Neuronal stem cell (in vitro differentiated cells): ENCODE measurements around the gene LIG3.

Experiments used
- DNase-seq: peaks from one replicate; pipeline ENCODE4 v3.0.0-alpha.2; 2013; ENCODE audit warnings: low spot score
- H2AFZ ChIP-seq: one replicate; pipeline ENCODE4 v1.6.1; 2013; ENCODE audit warnings: mild to moderate bottlenecking, low read length, inconsistent platforms
- H2AK5ac ChIP-seq: 2 replicates; pipeline ENCODE4 v1.6.1; 2013; ENCODE audit warnings: low read depth, mild to moderate bottlenecking, inconsistent platforms, low read length, moderate library complexity, mixed read lengths
- H2BK120ac ChIP-seq: 2 replicates; pipeline ENCODE4 v1.6.1; 2013; ENCODE audit warnings: low read depth, mild to moderate bottlenecking, inconsistent platforms, low read length, moderate library complexity, mixed read lengths
- H2BK12ac ChIP-seq: one replicate; pipeline ENCODE4 v1.6.1; 2013; ENCODE audit warnings: low read length, inconsistent platforms
- H2BK15ac ChIP-seq: 2 replicates; pipeline ENCODE4 v1.6.1; 2013; ENCODE audit warnings: mild to moderate bottlenecking, low read length, inconsistent platforms, mixed read lengths
- H2BK5ac ChIP-seq: one replicate; pipeline ENCODE4 v1.6.1; 2013; ENCODE audit warnings: inconsistent platforms, mild to moderate bottlenecking, low read length, moderate library complexity
- H3K14ac ChIP-seq: one replicate; pipeline ENCODE4 v1.6.1; 2013; ENCODE audit warnings: low read length, inconsistent platforms
- H3K18ac ChIP-seq: 2 replicates; pipeline ENCODE4 v1.6.1; 2013; ENCODE audit warnings: low read length, inconsistent platforms
- H3K23ac ChIP-seq: 2 replicates; pipeline ENCODE4 v1.6.1; 2013; ENCODE audit warnings: low read depth, mild to moderate bottlenecking, mixed read lengths, low read length, inconsistent platforms; ENCODE audit not compliant: poor library complexity
- H3K27ac ChIP-seq: replicated peaks from 3 replicates; pipeline ENCODE4 v1.5.1; 2013; ENCODE audit warnings: low read length, inconsistent platforms
- H3K27me3 ChIP-seq, 3 experiments: 2 replicates each; pipeline ENCODE4 v1.6.1; 2013; ENCODE audit warnings: low read length in 3 of 3, mild to moderate bottlenecking in 2 of 3, inconsistent platforms in 1 of 3, low read depth in 1 of 3, mixed read lengths in 1 of 3, moderate library complexity in 1 of 3; ENCODE audit not compliant: control insufficient read depth in 3 of 3, insufficient read depth in 3 of 3
- H3K36me3 ChIP-seq, 2 donors: replicated peaks in 1 of 2; 2 replicates each; pipeline ENCODE4 v1.6.1; 2013; ENCODE audit warnings: low read length in 2 of 2; ENCODE audit not compliant: control insufficient read depth in 2 of 2, insufficient read depth in 2 of 2
- H3K4ac ChIP-seq: 2 replicates; pipeline ENCODE4 v1.6.1; 2013; ENCODE audit warnings: inconsistent platforms, mild to moderate bottlenecking, low read length, moderate library complexity
- H3K4me1 ChIP-seq, 2 donors: 1 replicate in 1 of 2; 2 replicates in 1 of 2; pipeline ENCODE4 v1.6.1; 2013; ENCODE audit warnings: low read length in 2 of 2, low read depth in 1 of 2; ENCODE audit not compliant: control insufficient read depth in 2 of 2, insufficient read depth in 1 of 2
- H3K4me2 ChIP-seq: one replicate; pipeline ENCODE4 v1.6.1; 2013; ENCODE audit warnings: mild to moderate bottlenecking, low read length, inconsistent platforms; ENCODE audit not compliant: insufficient read depth, poor library complexity, severe bottlenecking
- H3K4me3 ChIP-seq, 2 donors: 2 replicates each; pipeline ENCODE4 v1.5.1; 2013; ENCODE audit warnings: low read length in 2 of 2, mild to moderate bottlenecking in 2 of 2, inconsistent platforms in 1 of 2, moderate library complexity in 1 of 2
- H3K79me1 ChIP-seq: one replicate; pipeline ENCODE4 v1.6.1; 2013; ENCODE audit warnings: low read depth, mild to moderate bottlenecking, inconsistent platforms, low read length, moderate library complexity
- H3K9ac ChIP-seq: one replicate; pipeline ENCODE4 v1.6.1; 2013; ENCODE audit warnings: mild to moderate bottlenecking, low read depth, low read length, inconsistent platforms; ENCODE audit not compliant: poor library complexity
- H3K9me3 ChIP-seq, 2 donors: replicated peaks in 1 of 2; 2 replicates each; pipeline versions ENCODE3 to v1.6.1; 2013; ENCODE audit warnings: low read length in 2 of 2, mild to moderate bottlenecking in 2 of 2, inconsistent platforms in 1 of 2, low read depth in 1 of 2, mixed read lengths in 1 of 2, moderate library complexity in 1 of 2; ENCODE audit not compliant: control insufficient read depth in 2 of 2, insufficient read depth in 1 of 2
- H4K8ac ChIP-seq: one replicate; pipeline ENCODE4 v1.6.1; 2013; ENCODE audit warnings: low read depth, mild to moderate bottlenecking, inconsistent platforms, low read length, moderate library complexity
- H4K91ac ChIP-seq: one replicate; pipeline ENCODE4 v1.6.1; 2013; ENCODE audit warnings: low read length, low read depth, mild to moderate bottlenecking, inconsistent platforms; ENCODE audit not compliant: poor library complexity
- WGBS, 2 donors: extraction: QIAGEN DNeasy Blood & Tissue Kit; methylation state at CpG; one replicate each; pipeline ENCODE4 v1.1.7; 2013; ENCODE audit warnings: missing lambda C conversion rate in 2 of 2, mixed read lengths in 1 of 2; ENCODE audit not compliant: insufficient read length in 2 of 2, insufficient replicate concordance in 1 of 2; ENCODE audit errors: extremely low coverage in 2 of 2; 5-methylcytosine and 5-hydroxymethylcytosine counted together

LIG3 gene

DNA sequence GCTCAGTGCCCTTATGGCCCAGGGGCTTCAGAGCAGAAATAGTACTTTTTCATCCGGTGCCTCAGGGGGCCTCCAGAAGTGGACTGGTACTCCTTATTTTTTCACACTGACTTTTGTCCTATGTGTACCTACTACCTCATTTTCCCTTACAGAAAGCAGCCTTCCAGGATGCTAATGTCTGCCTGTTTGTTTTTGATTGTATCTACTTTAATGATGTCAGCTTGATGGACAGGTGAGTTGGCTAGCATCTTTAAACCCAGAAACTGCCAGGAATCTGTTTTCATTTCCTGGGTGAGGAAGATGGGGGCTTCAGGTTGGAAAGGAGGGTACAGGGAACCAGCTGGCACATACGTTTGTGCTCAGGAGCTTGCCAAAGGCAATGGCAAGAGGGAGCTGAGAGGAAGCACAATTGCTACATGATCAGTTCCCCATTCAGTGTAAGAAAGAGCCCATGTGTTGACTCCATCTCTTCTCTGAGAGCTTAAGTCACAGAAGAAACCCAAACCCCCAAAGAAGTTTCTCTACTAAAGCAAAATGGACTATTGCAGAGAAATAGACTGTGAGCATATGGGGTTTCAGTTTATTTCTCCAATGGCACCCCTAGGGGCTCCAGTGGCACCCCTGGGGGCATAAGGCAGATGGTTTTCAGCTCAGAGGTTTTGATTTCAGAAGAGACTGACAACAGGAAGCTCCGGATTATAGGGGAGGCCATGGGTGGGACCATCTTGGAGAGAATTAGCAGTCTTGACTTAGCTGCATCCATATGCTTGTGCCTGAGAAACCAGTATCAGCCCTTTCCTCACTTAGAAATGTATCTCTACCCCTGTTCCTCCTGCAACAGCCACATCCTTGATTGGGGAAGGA is 16.3 kb downstream of the LIG3 start:
- H3K27ac ChIP-seq: no peak overlapping the region
- no CpG with 5 or more reads among the region's 3 CpGs for WGBS, 2 donors
- DNase-seq: no peak

DNA sequence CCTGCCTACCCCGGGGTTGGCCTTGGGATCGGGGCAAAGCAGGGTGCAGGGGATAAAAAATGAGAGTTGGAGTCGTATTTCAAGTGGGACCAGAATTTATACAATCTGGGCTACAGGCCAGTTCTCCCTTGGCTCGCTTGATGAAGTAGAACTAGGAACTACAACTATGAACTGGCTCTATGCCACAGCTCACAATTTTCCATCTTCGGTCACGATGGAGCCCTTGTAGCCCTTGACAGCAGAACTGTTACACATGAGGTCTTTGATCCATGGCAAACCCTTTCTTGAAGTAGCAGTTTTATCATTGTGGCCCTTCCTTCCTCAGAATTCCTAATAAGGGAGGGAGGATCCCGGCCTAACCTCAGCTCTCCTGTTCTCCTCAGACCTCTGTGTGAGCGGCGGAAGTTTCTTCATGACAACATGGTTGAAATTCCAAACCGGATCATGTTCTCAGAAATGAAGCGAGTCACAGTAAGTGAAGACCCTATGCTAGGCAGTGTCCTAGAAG is 17.1 kb downstream of the LIG3 start:
- Histone ChIP-seq H2BK15ac (no peak overlapping the region), H3K23ac (no peak overlapping the region), H3K27me3 (no peaks in the 10 kb centered on the region), H3K79me1 (no peaks in the 10 kb centered on the region), H3K4ac (no peak overlapping the region), H3K9ac (no peak overlapping the region), H3K27ac (no peak overlapping the region), H2AFZ (no peak overlapping the region), H2BK5ac (no peak overlapping the region), H3K4me2 (no peak overlapping the region), H3K18ac (no peak overlapping the region), H3K4me1 (no peaks in the 10 kb centered on the region), H2AK5ac (no peak overlapping the region), H2BK12ac (no peak overlapping the region), H2BK120ac (no peak overlapping the region), H4K91ac (no peak overlapping the region), H3K9me3 (no peaks in the 10 kb centered on the region), H3K14ac (no peak overlapping the region), H3K4me3 (no peak overlapping the region), H3K36me3 (peaks cover 85 to 96% of the 10 kb centered on the region in 2 donors), H4K8ac (no peak overlapping the region)
- WGBS, 2 donors: no CpG with 5 or more reads among the region's 11 CpGs
- DNase-seq: no peak

More for the DNA sequence above, 16.3 kb downstream of the LIG3 start:
- no peak overlapping the region for H3K23ac ChIP-seq
- no peak overlapping the region for H3K14ac ChIP-seq
- no peak overlapping the region for H4K91ac ChIP-seq
- H3K4me1 ChIP-seq: no peaks in the 10 kb centered on the region
- H2BK5ac ChIP-seq: no peak overlapping the region
- H3K9me3 ChIP-seq: no peaks in the 10 kb centered on the region
- H4K8ac ChIP-seq: no peak overlapping the region
- no peaks in the 10 kb centered on the region for H3K79me1 ChIP-seq
- no peak overlapping the region for H3K4me2 ChIP-seq
- H3K4me3 ChIP-seq: no peak overlapping the region
- H3K27me3 ChIP-seq: no peaks in the 10 kb centered on the region
- H2AFZ ChIP-seq: no peak overlapping the region
- H2BK12ac ChIP-seq: no peak overlapping the region
- H2BK15ac ChIP-seq: no peak overlapping the region
- peaks cover 85 to 96% of the 10 kb centered on the region in 2 donors for H3K36me3 ChIP-seq
- no peak overlapping the region for H3K4ac ChIP-seq
- H2AK5ac ChIP-seq: no peak overlapping the region
- H2BK120ac ChIP-seq: no peak overlapping the region
- no peak overlapping the region for H3K18ac ChIP-seq
- no peak overlapping the region for H3K9ac ChIP-seq

- Histone ChIP-seq H2AFZ (no peak overlapping the region), H3K27me3 (no peaks in the 10 kb centered on the region), H3K4me3 (no peak overlapping the region), H2BK5ac (no peak overlapping the region), H3K27ac (no peak overlapping the region), H4K8ac (no peak overlapping the region), H2BK12ac (no peak overlapping the region), H3K14ac (no peak overlapping the region), H3K79me1 (no peaks in the 10 kb centered on the region), H3K4ac (no peak overlapping the region), H3K23ac (no peak overlapping the region), H2BK120ac (no peak overlapping the region), H2AK5ac (no peak overlapping the region), H4K91ac (no peak overlapping the region), H3K4me2 (no peak overlapping the region), H2BK15ac (no peak overlapping the region), H3K36me3 (peaks cover 85 to 96% of the 10 kb centered on the region in 2 donors), H3K4me1 (no peaks in the 10 kb centered on the region), H3K18ac (no peak overlapping the region), H3K9me3 (no peaks in the 10 kb centered on the region), H3K9ac (no peak overlapping the region)
- no CpG with 5 or more reads among the region's 5 CpGs for WGBS, 2 donors
- peak; percentile 26 for DNase-seq
These were observed 17.9 kb downstream of the LIG3 start for GRCh38 chr17:34998205-34998604.

DNA sequence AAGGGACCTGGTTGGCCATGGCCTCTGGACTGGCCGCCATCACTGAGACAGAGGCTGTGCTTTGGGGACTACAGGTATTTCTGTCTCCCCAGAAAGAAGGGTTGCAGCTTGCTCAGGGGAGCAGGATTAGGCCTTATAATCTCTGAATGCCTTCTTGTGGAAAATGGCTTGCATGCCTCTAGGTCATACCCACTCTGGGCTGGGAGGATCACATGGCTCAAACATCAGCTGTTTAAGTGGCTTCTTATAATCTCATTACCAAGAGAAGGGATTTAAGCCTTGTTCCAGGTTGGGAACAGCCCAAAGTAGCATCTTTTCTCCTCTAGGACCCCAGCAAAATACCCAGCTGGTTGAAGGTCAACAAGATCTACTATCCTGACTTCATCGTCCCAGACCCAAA is 19.1 kb downstream of the LIG3 start:
- Histone ChIP-seq H2AFZ (no peak overlapping the region), H3K4me2 (no peak overlapping the region), H2BK12ac (no peak overlapping the region), H4K91ac (no peak overlapping the region), H2AK5ac (no peak overlapping the region), H3K36me3 (peaks cover 87 to 96% of the 10 kb centered on the region in 2 donors), H3K4ac (no peak overlapping the region), H3K9ac (no peak overlapping the region), H3K79me1 (no peaks in the 10 kb centered on the region), H2BK5ac (no peak overlapping the region), H3K23ac (no peak overlapping the region), H3K14ac (no peak overlapping the region), H3K27me3 (no peaks in the 10 kb centered on the region), H3K4me1 (no peaks in the 10 kb centered on the region), H3K18ac (no peak overlapping the region), H2BK15ac (no peak overlapping the region), H4K8ac (no peak overlapping the region), H3K9me3 (no peaks in the 10 kb centered on the region), H3K27ac (no peak overlapping the region), H2BK120ac (no peak overlapping the region), H3K4me3 (no peak overlapping the region)
- no CpG with 5 or more reads among the region's 2 CpGs for WGBS, 2 donors
- no peak for DNase-seq
